GM19468 (cell line): Measurements from ENCODE around the gene KLHDC8A.

Source experiments
- ATAC-seq: cut with Tn5 transposase; IDR thresholded peaks from one replicate; pipeline ENCODE4 v1.9.1; 2021; ENCODE audit warnings: mild to moderate bottlenecking, moderate library complexity, moderate number of reproducible peaks; ENCODE audit not compliant: unreplicated experiment; ENCODE audit errors: extremely low read depth

Gene KLHDC8A

GRCh38 chr1:205348554-205349487, 7.9 kb downstream of the KLHDC8A start:
- ATAC-seq, result no peak

DNA sequence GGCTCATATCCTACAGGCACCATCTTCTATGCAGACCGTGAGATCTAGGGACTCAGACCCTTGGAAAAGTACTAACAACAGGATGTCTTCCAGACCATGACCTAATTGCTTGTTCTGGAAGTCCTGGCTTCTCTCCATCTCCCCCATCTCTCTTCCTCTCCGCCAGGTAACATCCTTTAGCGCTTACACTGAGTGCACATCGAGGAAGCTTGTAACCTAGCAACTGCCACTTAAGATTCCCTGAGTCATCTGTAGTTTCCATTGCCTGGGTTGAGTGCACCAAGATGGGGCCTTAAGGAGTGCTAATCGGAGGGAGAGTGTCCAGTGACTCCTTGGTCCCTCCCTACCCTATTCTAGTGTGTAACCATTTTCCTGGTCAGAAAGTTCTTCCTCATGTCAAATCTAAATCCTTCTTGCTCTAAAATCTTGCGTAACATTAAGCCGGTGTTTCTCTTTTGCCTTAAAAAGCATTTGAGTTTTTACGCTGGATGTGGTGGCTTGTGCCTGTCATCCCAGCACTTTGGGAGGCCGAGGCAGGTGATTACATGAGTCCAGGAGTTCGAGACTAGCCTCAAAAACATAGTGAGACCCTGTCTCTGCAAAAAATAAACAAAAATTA, 9.7 kb downstream of the KLHDC8A start:
- no peak for ATAC-seq

DNA sequence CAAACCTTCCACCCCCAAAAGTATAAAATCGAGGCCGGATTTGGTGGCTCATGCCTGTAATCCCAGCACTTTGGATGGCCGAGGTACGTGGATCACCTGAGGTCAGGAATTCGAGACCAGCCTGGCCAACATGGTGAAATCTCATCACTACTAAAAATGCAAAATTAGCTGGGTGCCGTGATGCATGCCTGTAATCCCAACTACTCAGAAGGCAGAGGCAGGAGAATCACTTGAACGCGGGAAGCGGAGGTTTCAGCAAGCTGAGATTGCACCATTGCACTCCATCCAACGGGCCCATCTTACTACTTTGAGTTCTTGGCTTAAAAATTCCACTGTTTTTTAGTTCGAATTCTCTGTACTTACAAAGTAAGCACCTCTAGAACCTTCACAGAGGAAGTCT, 11.0 kb downstream of the KLHDC8A start:
- no peak for ATAC-seq

GRCh38 chr1:205344066-205344928, 12.4 kb downstream of the KLHDC8A start:
- no peak for ATAC-seq

DNA sequence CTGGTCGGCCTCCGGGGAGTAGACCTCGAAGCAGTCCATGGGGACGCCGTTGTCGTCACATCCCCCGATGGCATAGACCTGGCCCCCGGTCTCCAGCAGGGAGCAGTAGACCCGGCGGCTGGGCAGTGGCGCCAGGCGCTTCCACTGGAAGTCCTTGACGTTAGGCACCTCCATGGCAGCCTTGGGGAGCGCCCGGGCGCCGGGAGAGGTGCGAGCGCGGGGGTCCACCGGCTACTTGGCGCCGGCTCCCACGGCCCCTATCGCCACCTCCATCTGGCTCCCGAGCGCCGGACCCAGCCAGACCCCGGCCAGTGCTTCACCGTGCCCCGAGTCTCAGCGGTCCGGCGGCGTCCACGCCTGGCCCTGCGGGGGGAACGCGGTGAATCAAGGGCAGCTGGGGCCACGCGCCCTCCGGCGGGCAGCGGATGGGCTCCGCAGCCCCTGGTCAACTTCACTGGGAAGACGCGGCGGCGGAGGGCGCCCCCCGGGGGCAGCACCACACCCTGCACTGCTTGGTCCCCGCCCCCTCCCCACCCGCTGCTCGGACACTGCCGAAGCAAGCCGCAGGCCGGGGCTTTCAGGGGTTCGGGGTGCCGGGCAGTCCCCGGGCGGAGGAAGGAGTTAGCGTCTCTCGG, 13.2 kb downstream of the KLHDC8A start:
- no peak for ATAC-seq

GRCh38 chr1:205342986-205343385, 13.7 kb downstream of the KLHDC8A start:
- no peak for ATAC-seq

DNA sequence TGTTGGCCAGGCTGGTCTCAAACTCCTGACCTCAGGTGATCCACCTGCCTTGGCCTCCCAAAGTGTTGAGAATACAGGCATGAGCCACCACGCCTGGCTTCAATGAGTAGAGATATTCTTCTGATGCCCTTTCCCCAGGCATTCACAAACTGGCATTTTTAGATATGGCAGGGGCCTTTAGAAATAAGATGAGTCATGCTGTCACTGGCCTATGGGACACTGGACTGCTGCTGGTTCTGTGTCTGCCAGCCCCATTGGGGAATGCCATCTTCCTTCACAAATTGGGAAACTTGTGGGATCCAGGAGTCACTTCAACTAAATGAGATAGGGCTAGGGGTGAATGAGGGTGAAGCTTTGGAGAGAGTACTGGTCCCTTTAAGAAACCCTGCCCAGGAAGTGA, 16.0 kb downstream of the KLHDC8A start:
- no peak for ATAC-seq

DNA sequence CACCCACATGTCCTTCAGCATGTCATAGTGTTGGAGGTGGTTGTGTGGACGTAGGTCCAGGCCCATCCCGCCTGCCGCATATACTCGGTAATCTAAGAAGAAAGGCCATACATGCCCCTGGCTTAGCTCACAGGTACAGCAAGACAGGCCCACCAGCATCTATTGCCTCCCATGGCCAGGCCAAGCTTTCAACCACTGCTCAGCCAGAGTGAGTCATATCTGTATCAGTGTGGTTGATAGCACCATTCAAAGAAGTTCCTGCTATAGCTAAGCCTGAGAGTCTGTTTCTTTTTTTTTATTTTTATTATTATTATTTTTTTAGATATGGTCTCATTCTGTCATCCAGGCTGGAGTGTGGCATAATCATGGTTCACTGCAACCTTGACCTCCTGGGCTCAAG, 17.0 kb downstream of the KLHDC8A start:
- no peak for ATAC-seq

DNA sequence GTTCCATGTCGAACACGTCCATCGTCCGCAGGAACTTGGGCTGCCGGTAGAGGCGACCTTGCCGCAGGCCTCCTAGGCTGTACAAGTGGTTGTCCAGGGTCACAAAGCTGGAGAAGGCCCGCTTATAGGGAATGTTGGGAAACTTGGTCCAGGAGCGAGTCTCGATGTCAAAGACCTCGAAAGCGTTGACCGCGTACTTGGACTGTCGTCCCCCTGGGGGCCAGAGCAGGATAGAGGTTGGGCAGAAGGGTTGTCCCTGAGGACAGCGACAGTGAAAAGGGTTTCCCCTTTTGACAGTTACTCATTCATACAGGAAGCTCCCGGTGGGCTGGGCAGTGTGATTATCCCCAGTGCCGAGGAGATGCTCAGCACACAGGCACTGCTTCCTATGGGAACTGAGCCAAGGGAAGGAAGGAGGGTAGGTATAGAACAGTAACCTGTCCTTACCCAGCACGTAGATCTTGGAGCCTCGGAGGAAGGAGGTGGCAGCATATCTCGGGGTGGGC, 17.5 kb downstream of the KLHDC8A start:
- no peak for ATAC-seq

GRCh38 chr1:205338011-205338410, 18.7 kb downstream of the KLHDC8A start:
- no peak for ATAC-seq

- no peak for ATAC-seq
Observed at GRCh38 chr1:205337481-205337880, 19.2 kb downstream of the KLHDC8A start.

- ATAC-seq, result no peak
Observed at GRCh38 chr1:205335692-205336091, 21.0 kb downstream of the KLHDC8A start.

GRCh38 chr1:205332015-205332791, 24.5 kb downstream of the KLHDC8A start:
- no peak for ATAC-seq

DNA sequence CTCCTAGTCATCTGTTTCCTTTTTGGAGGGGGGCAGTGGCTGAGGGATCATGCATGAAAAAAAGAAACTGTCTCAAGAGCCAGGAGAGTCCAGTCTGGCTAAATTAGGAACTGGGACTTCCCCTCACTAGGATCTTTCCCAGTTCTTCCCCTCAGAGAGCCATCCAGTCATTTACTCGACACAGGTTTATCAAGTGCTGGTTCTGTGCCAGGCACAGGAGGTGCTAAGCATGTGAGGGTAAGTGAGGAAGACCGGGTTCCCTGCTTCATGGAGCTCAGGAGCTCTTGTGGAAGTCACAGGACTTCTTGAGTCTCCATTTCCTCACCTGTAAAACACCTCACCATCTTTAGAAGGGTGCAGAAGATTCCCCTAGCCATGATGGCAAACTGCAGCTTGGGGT, 26.6 kb downstream of the KLHDC8A start:
- ATAC-seq, result no peak

GRCh38 chr1:205329719-205330118, 27.0 kb downstream of the KLHDC8A start:
- ATAC-seq, result no peak

DNA sequence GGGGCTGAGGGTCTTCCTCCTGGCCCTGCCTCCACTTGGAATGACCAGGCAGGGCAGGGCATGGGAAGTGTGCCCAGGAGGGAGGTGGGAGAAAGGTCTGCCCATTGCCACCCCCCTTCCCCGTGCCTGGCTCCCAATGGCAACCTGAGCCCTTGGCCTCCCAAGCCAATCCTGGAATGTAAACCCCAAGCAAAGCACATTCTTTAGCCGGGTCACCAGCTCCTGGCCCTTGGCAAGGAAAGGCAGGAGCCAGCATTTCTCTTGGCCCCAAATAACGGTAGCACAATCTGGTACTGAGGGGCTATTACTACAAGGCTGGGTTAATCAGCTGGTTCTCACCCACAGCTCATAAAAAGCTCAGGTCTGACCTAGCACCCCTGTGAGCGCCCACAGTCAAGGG, 28.2 kb downstream of the KLHDC8A start:
- no peak for ATAC-seq

DNA sequence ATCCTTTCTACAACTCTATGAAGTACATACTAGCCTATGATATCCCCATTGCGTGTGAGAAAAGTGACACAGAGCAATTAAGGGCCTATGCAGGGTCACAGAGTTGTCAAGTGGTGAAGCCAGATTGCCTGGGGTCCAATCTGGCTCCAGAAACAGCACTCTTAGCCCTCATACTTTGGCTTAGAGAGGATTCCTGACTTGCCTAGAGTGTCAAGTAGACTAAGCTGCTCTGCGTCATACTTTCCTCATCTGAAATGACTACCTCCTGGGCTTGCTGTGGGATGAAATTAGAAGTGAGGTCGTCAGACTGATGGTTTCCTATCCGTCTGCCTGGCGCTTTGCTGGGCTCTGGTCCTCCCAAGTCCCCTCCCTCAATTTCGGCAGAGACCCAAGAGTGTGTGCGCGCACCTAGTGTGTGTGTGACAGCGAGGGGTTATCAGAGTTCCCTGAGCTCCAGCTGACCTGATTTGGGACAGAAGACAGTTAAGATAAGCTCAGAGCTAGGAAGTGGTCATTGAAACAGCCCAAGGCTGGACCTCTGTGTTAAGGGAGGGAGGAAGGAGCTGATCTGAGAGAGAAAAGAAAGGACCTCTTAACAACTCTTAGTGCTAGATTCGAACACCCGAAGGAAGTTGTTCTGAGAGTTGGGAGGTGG, 29.8 kb downstream of the KLHDC8A start:
- no peak for ATAC-seq

DNA sequence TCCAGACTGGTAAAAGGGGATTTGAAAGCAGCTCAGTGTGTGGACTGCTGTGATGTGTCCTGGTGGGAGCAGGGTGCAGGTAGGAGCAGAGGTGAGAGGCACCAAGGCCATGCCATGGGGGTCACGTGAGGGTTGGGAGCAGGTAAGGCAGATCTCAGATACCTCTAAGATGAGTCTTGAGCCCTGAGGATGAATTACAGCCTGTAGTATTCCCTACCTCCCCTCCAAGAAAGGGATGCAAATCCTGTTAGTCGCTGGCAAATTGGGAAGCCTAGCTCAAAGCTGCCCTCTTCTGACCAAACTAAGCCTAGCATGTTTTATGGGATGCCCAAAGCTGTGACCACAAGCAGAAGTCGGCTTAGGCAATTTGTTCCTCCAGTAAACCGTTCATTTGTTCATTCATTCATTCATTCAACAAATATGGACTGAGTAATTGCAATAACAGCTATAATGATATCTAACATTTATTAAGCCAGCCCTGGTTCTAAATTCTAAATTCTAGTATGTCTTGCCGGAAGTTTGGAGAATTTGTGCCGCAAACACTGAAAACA, 31.3 kb downstream of the KLHDC8A start:
- no peak for ATAC-seq

GRCh38 chr1:205324781-205325180, 31.9 kb downstream of the KLHDC8A start:
- ATAC-seq, result no peak
